GM12801 (cell line): ENCODE data around the gene HBB.
"Not testable (repeated sequence)": the region's sequence is repeated elsewhere in the genome, so short reads cannot be mapped to it uniquely, and the experiment has no call there.

ENCODE experiments used
- CTCF ChIP-seq: IDR thresholded peaks from one replicate; pipeline ENCODE4 v1.5.1; 2011; ENCODE audit warnings: control low read depth; ENCODE audit not compliant: insufficient read length; ENCODE audit errors: extremely low read depth

HBB gene

DNA sequence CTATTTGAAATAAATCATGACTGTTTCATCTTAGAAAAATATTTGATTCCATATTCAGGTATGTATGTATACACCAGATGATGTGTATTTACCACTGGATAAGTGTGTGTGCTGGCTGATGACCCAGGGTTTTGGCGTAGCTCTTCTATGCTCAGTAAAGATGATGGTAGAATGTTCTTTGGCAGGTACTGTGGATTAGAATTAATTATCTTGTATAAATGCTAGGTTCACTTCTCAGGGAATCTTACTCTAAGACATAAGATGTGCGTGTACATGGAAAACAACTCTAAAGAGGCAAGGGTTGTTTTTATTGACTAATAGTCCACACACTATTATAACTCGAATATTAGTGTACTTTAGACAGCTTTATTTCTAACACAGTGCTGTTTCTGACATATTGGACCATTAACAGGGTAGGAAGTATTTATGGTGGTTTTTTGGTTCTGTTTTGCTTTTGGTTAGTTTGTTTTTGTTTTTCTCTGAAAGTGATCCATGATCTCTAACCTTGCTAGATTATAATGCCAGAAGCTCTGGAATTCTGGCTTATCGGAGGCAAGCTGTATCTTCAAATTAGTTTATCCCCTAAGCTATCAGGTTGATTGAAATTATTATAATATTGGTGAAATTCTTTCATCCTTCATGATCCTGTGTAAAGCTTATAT lies 23.8 kb upstream of the HBB start:
- no peak for TF ChIP-seq CTCF

- TF ChIP-seq CTCF: not testable (repeated sequence)
Measured at GRCh38 chr11:5249807-5250396, 23.0 kb upstream of the HBB start, which contains the start of gene HBG1. TSS of gene HBG1 (minus strand) at chr11:5249857. CDS start at chr11:5249804, 53 bp downstream.

DNA sequence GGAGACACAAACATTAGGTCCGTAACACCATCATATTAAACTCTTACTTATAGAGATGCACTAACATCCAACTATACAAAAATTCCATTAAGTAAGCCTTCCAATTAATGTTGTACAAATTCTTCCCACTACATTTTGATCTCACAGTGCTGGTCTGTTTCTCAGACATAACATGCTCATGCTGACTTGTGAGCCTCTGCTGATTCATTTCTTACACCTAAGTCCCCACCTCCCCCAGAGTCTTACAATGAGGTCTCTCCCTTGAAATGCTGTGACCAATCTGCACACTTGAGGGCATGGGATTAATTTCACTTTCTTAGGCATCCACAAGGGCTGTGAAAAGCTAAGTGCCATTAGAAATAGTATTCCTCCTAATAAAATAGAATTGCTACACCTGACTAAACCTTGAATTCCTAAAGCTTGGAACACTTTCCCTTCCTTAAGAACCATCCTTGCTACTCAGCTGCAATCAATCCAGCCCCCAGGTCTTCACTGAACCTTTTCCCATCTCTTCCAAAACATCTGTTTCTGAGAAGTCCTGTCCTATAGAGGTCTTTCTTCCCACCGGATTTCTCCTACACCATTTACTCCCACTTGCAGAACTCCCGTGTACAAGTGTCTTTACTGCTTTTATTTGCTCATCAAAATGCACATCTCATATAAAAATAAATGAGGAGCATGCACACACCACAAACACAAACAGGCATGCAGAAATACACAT lies 20.8 kb upstream of the HBB start:
- no peak for TF ChIP-seq CTCF

- no peak for TF ChIP-seq CTCF
Measured at GRCh38 chr11:5246772-5247471, 20.1 kb upstream of the HBB start.

DNA sequence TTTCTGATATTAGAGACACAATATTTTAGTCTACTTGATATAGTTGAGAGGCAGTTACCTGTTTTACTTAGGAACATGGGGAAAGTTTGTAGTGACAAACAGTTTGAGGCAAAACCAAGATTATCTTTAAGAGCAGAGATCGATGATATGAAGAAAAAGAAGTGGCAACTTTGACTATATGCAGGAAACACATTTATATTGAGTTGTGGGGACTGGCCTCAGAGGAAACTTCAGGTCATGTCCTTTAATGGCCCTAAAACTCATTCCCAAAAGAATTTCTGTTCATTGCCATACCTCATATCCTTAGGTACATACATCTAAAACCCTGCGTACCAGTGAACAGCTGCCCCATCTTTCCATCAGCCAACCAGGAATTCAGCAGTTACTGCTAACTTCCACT lies 18.3 kb upstream of the HBB start:
- TF ChIP-seq CTCF: no peak

GRCh38 chr11:5243816-5244180 lies 16.9 kb upstream of the HBB start:
- TF ChIP-seq CTCF: no peak
